Loucy (cell line): ENCODE data around the gene PAK5.

Experiments
- H2AFZ ChIP-seq: fragments of 200-600 bp; sonication (generic); 2 replicates; pipeline ENCODE4 v1.6.0; 2016; ENCODE audit warnings: antibody characterized with exemption, mild to moderate bottlenecking, low read length, moderate library complexity
- H3F3A ChIP-seq: fragments of 200-600 bp; 2 replicates; pipeline ENCODE4 v1.6.0; 2016; ENCODE audit warnings: antibody characterized with exemption, low read depth, mild to moderate bottlenecking
- H3K27me3 ChIP-seq: fragments of 200-600 bp; sonication (generic); 2 replicates; pipeline ENCODE4 v1.6.1; 2014; ENCODE audit warnings: low read length, mild to moderate bottlenecking; ENCODE audit not compliant: insufficient read depth, poor library complexity, severe bottlenecking
- H3K36me3 ChIP-seq: fragments of 200-600 bp; sonication (generic); 2 replicates; pipeline ENCODE4 v1.6.1; 2016; ENCODE audit warnings: low read length; ENCODE audit not compliant: insufficient read depth
- H3K4me1 ChIP-seq: fragments of 200-600 bp; sonication (generic); 2 replicates; pipeline ENCODE4 v1.5.1; 2014; ENCODE audit warnings: low read length, mild to moderate bottlenecking; ENCODE audit not compliant: insufficient read depth, poor library complexity, severe bottlenecking
- H3K4me2 ChIP-seq: fragments of 200-600 bp; sonication (generic); 2 replicates; pipeline ENCODE4 v1.6.0; 2014; ENCODE audit warnings: antibody characterized with exemption, low read length, low read depth, mild to moderate bottlenecking; ENCODE audit not compliant: poor library complexity, severe bottlenecking
- H3K4me3 ChIP-seq: fragments of 200-600 bp; sonication (generic); 2 replicates; pipeline ENCODE4 v1.5.1; 2014; ENCODE audit warnings: low read length, mild to moderate bottlenecking, mixed read lengths; ENCODE audit not compliant: poor library complexity, severe bottlenecking
- H3K79me2 ChIP-seq: fragments of 200-600 bp; sonication (generic); 2 replicates; pipeline ENCODE4 v1.6.1; 2014; ENCODE audit warnings: low read length; ENCODE audit not compliant: insufficient read depth
- H3K9ac ChIP-seq: fragments of 200-600 bp; sonication (generic); 2 replicates; pipeline ENCODE4 v1.6.0; 2014; ENCODE audit warnings: mild to moderate bottlenecking, low read depth, low read length, moderate library complexity; ENCODE audit not compliant: poor library complexity, severe bottlenecking
- H3K9me2 ChIP-seq: fragments of 200-600 bp; sonication (generic); replicated peaks from 2 replicates; pipeline ENCODE4 v1.6.1; 2016; ENCODE audit warnings: low read depth, low read length, mixed read lengths
- H3K9me3 ChIP-seq: fragments of 200-600 bp; sonication (generic); 2 replicates; pipeline ENCODE4 v1.6.1; 2014; ENCODE audit warnings: mild to moderate bottlenecking, antibody characterized with exemption, low read length, low read depth; ENCODE audit not compliant: insufficient read depth
- H4K20me1 ChIP-seq: fragments of 200-600 bp; sonication (generic); 2 replicates; pipeline ENCODE4 v1.6.0; 2014; ENCODE audit warnings: antibody characterized with exemption, low read length, mild to moderate bottlenecking; ENCODE audit not compliant: insufficient read depth, poor library complexity, severe bottlenecking
- EZH2phosphoT487 ChIP-seq: fragments of 200-600 bp; IDR thresholded peaks from 2 replicates; pipeline ENCODE4 v1.6.1; 2018; ENCODE audit warnings: antibody characterized with exemption, mild to moderate bottlenecking, moderate library complexity, borderline replicate concordance
- TF ChIP-seq, protein P1 (sequence below): fragments of 200-600 bp; sonication (generic); conservative IDR thresholded peaks from 2 replicates; pipeline ENCODE4 v1.5.1; 2014; ENCODE audit warnings: mild to moderate bottlenecking, antibody characterized with exemption, low read length

Gene PAK5

DNA sequence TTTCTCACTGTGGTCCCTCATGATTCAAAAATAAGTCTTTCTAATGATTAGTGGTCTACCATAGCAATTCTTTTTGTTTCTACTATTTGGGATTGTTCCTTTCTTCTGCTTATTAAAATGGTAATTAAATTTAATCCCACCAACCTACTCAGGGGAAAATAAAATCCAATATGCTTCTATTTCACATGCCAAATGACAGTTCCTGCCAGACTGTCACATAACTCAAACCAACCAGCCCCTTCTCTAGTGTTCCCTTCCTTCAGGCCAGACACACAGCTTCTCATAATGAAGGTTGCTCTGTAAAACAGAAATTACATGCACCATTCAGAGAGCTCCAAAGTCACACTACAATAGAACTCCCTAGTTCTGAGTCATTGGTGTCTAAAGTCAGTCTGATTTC is 23.2 kb downstream of the PAK5 start:
- no peak for TF ChIP-seq EZH2phosphoT487
- TF ChIP-seq, protein P1, sequence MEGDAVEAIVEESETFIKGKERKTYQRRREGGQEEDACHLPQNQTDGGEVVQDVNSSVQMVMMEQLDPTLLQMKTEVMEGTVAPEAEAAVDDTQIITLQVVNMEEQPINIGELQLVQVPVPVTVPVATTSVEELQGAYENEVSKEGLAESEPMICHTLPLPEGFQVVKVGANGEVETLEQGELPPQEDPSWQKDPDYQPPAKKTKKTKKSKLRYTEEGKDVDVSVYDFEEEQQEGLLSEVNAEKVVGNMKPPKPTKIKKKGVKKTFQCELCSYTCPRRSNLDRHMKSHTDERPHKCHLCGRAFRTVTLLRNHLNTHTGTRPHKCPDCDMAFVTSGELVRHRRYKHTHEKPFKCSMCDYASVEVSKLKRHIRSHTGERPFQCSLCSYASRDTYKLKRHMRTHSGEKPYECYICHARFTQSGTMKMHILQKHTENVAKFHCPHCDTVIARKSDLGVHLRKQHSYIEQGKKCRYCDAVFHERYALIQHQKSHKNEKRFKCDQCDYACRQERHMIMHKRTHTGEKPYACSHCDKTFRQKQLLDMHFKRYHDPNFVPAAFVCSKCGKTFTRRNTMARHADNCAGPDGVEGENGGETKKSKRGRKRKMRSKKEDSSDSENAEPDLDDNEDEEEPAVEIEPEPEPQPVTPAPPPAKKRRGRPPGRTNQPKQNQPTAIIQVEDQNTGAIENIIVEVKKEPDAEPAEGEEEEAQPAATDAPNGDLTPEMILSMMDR, result no peak
- no peaks in the 10 kb centered on the region for H3K79me2 ChIP-seq
- no peaks in the 10 kb centered on the region for H3K36me3 ChIP-seq
- no peaks in the 10 kb centered on the region for H3K9me3 ChIP-seq
- H3F3A ChIP-seq, result no peaks in the 10 kb centered on the region
- no peaks in the 10 kb centered on the region for H3K9me2 ChIP-seq
- no peaks in the 10 kb centered on the region for H3K4me1 ChIP-seq
- no peak overlapping the region for H3K4me3 ChIP-seq
- no peak overlapping the region for H3K9ac ChIP-seq
- no peaks in the 10 kb centered on the region for H3K27me3 ChIP-seq
- no peak overlapping the region for H2AFZ ChIP-seq
- H4K20me1 ChIP-seq, result no peaks in the 10 kb centered on the region
- no peak overlapping the region for H3K4me2 ChIP-seq

DNA sequence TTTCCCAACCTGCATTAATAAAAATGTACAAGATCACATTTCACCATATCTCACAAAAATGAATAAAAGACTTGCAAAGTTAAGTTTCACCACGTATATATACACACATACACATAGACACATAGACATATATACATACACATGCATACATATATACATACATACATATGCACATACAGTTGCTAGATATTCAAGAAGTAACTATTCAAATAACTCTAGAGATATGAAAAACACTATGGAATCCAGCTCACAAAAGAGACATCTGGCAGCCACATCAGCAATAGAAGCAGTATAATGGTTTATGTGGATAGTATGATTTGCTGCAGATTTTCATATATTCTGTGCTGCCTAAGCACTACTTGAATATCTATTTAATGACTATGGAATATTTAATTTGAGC is 28.1 kb downstream of the PAK5 start:
- Histone ChIP-seq H3K4me1 (no peaks in the 10 kb centered on the region), H3K27me3 (no peaks in the 10 kb centered on the region), H4K20me1 (no peaks in the 10 kb centered on the region), H2AFZ (no peak overlapping the region), H3K9me2 (no peaks in the 10 kb centered on the region), H3F3A (no peaks in the 10 kb centered on the region), H3K9me3 (no peaks in the 10 kb centered on the region), H3K4me3 (no peak overlapping the region), H3K9ac (no peak overlapping the region), H3K79me2 (no peaks in the 10 kb centered on the region), H3K36me3 (no peaks in the 10 kb centered on the region), H3K4me2 (no peak overlapping the region)
- TF ChIP-seq, protein P1, result no peak
- TF ChIP-seq EZH2phosphoT487, result no peak

DNA sequence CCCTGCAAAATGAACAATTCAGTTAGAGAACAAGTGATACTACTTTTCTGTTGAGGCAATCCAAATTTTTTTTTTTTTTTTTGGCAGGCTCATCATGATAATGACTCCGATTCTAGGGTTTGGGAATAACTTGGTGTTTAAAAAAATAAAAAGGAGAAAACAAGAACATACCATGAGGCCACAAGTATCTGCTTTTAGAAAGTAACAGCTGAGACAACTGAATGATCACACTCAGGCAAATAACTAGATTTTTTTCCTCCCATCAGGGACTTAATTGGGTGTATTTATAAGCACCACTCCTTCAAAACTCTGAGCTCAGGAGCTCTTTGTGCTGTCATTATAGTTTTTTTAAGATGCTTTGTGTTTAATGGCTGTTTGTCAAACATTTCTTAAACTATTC is 29.6 kb downstream of the PAK5 start:
- Histone ChIP-seq H3K9ac (no peak overlapping the region), H3K9me3 (no peaks in the 10 kb centered on the region), H3K4me1 (no peaks in the 10 kb centered on the region), H3K4me3 (no peak overlapping the region), H3K36me3 (no peaks in the 10 kb centered on the region), H3K4me2 (no peak overlapping the region), H3K9me2 (no peaks in the 10 kb centered on the region), H3K27me3 (no peaks in the 10 kb centered on the region), H4K20me1 (no peaks in the 10 kb centered on the region), H3K79me2 (no peaks in the 10 kb centered on the region), H3F3A (no peaks in the 10 kb centered on the region), H2AFZ (no peak overlapping the region)
- TF ChIP-seq, protein P1, result no peak
- no peak for TF ChIP-seq EZH2phosphoT487
